Measurements from ENCODE around the gene PHACTR1. TPM values are rescaled to one million over a fixed set of nuclear protein-coding genes. Genes with fewer than 3 reads are reported as not detected.

PHACTR1 gene
- total RNA-seq, 1 experiment from 2014 or later = 0.05 TPM

- Histone ChIP-seq H3K4me3 (ENCODE audit: low read depth in 2 of 2, low read length in 2 of 2) (no peak overlapping the region), H3K36me3 (ENCODE audit: control insufficient read depth, insufficient read depth, low read length) (no peaks in the 10 kb centered on the region), H3K27ac (ENCODE audit: low read length) (no peak overlapping the region), H3K27me3 (ENCODE audit: control insufficient read depth, insufficient read depth, low read length) (no peaks in the 10 kb centered on the region; the same call in 1 of the 2 replicates), H3K9me3 (ENCODE audit: control insufficient read depth, insufficient read depth, low read depth, low read length) (no peaks in the 10 kb centered on the region), H3K4me1 (ENCODE audit: control insufficient read depth, insufficient read depth, low read length) (no peaks in the 10 kb centered on the region)
- intact Hi-C loops (cut with micrococcal nuclease; ENCODE audit: unreplicated experiment) (no loop called here), in situ Hi-C loops (cut with HindIII; ENCODE audit: low pct_unique_long_range_greater_than_20kb, low sequenced_read_pairs) (no loop called here)
- ChIA-PET CTCF (no interaction called here), POLR2A (no interaction called here)
- BruUV-seq (replicated peaks) = no TSS peak
- ATAC-seq (no peak), DNase-seq (ENCODE audit: low read depth, low spot score) (no peak)
- TF ChIP-seq CTCF (IDR thresholded peaks at IDR 0.05) (no peak), SIN3A (IDR thresholded peaks at IDR 0.05; ENCODE audit: borderline replicate concordance, insufficient read depth, low read depth, low read length) (no peak), REST (IDR thresholded peaks at IDR 0.05; ENCODE audit: insufficient read depth in 1 of 2, low read depth in 2 of 2, low read length in 1 of 2) (no peak), TCF7L2 (IDR thresholded peaks at IDR 0.05; ENCODE audit: low read depth, low read length) (no peak)
Observed at GRCh38 chr6:13068586-13069210, 352.1 kb downstream of the PHACTR1 start.

GRCh38 chr6:13071550-13072345, 355.2 kb downstream of the PHACTR1 start:
- Histone ChIP-seq H3K9me3 (ENCODE audit: control insufficient read depth, insufficient read depth, low read depth, low read length) (no peaks in the 10 kb centered on the region), H3K4me3 (ENCODE audit: low read depth in 2 of 2, low read length in 2 of 2) (no peak overlapping the region), H3K36me3 (ENCODE audit: control insufficient read depth, insufficient read depth, low read length) (no peaks in the 10 kb centered on the region), H3K27ac (ENCODE audit: low read length) (no peak overlapping the region), H3K4me1 (ENCODE audit: control insufficient read depth, insufficient read depth, low read length) (no peaks in the 10 kb centered on the region), H3K27me3 (ENCODE audit: control insufficient read depth, insufficient read depth, low read length) (no peaks in the 10 kb centered on the region; the same call in 1 of the 2 replicates)
- intact Hi-C loops (cut with micrococcal nuclease; ENCODE audit: unreplicated experiment) = no loop called here
- in situ Hi-C loops (cut with HindIII; ENCODE audit: low pct_unique_long_range_greater_than_20kb, low sequenced_read_pairs) = no loop called here
- no peak for ATAC-seq
- CTCF ChIA-PET = no interaction called here
- DNase-seq (ENCODE audit: low read depth, low spot score) = no peak
- POLR2A ChIA-PET = no interaction called here
- TF ChIP-seq TCF7L2 (IDR thresholded peaks at IDR 0.05; ENCODE audit: low read depth, low read length) = no peak
- TF ChIP-seq POLR2AphosphoS5 (IDR thresholded peaks at IDR 0.05; ENCODE audit: low read depth, low read length) = no peak
- no peak for TF ChIP-seq SIN3A (IDR thresholded peaks at IDR 0.05; ENCODE audit: borderline replicate concordance, insufficient read depth, low read depth, low read length)
- no peak for TF ChIP-seq REST (IDR thresholded peaks at IDR 0.05; ENCODE audit: insufficient read depth in 1 of 2, low read depth in 2 of 2, low read length in 1 of 2)
- TF ChIP-seq CTCF (IDR thresholded peaks at IDR 0.05) = no peak
- BruUV-seq (replicated peaks) = no TSS peak
